Neural cell (in vitro differentiated cells): Measurements from ENCODE around the gene CIB1.

Experiments
- CTCF ChIP-seq: fragments of 450-650 bp; IDR thresholded peaks from 2 replicates; pipeline ENCODE4 v1.5.1; 2014; ENCODE audit warnings: antibody characterized with exemption, mild to moderate bottlenecking, moderate library complexity; ENCODE audit not compliant: poor library complexity, severe bottlenecking
- EP300 ChIP-seq: fragments of 450-650 bp; conservative IDR thresholded peaks from 2 replicates; pipeline ENCODE4 v1.6.1; 2014; ENCODE audit warnings: antibody characterized with exemption, mild to moderate bottlenecking, moderate library complexity; ENCODE audit not compliant: poor library complexity, severe bottlenecking
- EZH2 ChIP-seq: fragments of 200-600, 300-800 bp; shearing (Covaris generic), sonication (generic); IDR thresholded peaks from 2 replicates; pipeline ENCODE4 v1.6.1; 2014; ENCODE audit warnings: antibody characterized with exemption, low read length, borderline replicate concordance, mild to moderate bottlenecking; ENCODE audit not compliant: insufficient read depth, poor library complexity, severe bottlenecking
- MXI1 ChIP-seq: fragments of 450-650 bp; conservative IDR thresholded peaks from 2 replicates; pipeline ENCODE4 v1.6.1; 2014; ENCODE audit warnings: antibody characterized with exemption, mild to moderate bottlenecking; ENCODE audit not compliant: poor library complexity, severe bottlenecking
- POLR2AphosphoS5 ChIP-seq: IDR thresholded peaks from 2 replicates; pipeline ENCODE4 v1.6.1; 2012
- RAD21 ChIP-seq: fragments of 450-650 bp; conservative IDR thresholded peaks from 2 replicates; pipeline ENCODE4 v1.6.1; 2014; ENCODE audit warnings: antibody characterized with exemption, mild to moderate bottlenecking, moderate library complexity
- TAF1 ChIP-seq: IDR thresholded peaks from 2 replicates; pipeline ENCODE4 v1.6.1; 2012; ENCODE audit warnings: low read depth

DNA sequence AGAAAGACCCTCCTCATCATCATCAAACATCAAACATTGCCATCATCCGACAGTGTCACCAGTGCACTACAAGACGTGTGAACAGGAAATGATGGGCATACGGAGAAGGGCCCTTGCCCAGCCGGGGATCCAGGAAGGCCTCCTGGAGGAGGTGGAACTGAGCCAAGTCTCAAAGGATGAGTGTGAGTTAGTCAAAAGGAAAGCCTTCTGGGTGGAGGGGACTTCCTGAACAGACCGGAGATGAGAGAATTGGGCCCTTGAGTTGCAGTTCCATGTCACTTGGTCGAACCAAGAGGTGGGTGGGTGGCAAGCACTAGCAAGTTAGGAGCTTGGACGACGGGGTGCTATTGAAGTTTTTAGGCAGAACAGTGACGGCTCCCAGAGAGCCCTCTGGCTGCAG is 24.1 kb downstream of the CIB1 start:
- no peak for TF ChIP-seq CTCF
- no peak for TF ChIP-seq EZH2
- TF ChIP-seq TAF1: no peak
- TF ChIP-seq POLR2AphosphoS5: no peak
- TF ChIP-seq RAD21: no peak
- no peak for TF ChIP-seq EP300
- no peak for TF ChIP-seq MXI1
